IMR-90 (cell line): ENCODE results near the gene ADAMTS14. TPM values are rescaled to one million over a fixed set of nuclear protein-coding genes. Genes with fewer than 3 reads are reported as not detected.
A peak's percentile ranks its signal among the peaks of the same experiment; 100 is the strongest.

Source experiments
- ATAC-seq: fragments of 200-7000 bp; cut with Tn5 transposase; 2 replicates; pipeline ENCODE4 v1.9.1; 2020; ENCODE audit warnings: low read depth, mild to moderate bottlenecking, moderate library complexity
- Bru-seq: library from RNA; stranded (reverse); fragments of 400-500 nt; gene quantifications from one replicate; lab custom pipeline; 2021; lab: Mats Ljungman, UMichigan
- BruChase-seq, 2 experiments: library from RNA; stranded (reverse); fragments of 400-500 nt; gene quantifications; one replicate each; lab custom pipeline; 2021; lab: Mats Ljungman, UMichigan
- BruUV-seq: library from RNA; stranded (reverse); fragments of 400-500 nt; replicated peaks from 2 replicates; lab custom pipeline; 2021; lab: Mats Ljungman, UMichigan
- CTCF ChIA-PET: fragments of 300-600 bp; formaldehyde crosslinking; extraction: SDS; loops from one replicate; lab custom pipeline; 2021; ENCODE audit warnings: antibody characterized with exemption; lab: Yijun Ruan, JAX
- POLR2A ChIA-PET: fragments of 300-600 bp; sonication (Branson Sonifier 250); formaldehyde crosslinking; loops from one replicate; lab custom pipeline; 2022; ENCODE audit warnings: antibody characterized with exemption; ENCODE audit not compliant: unreplicated experiment; lab: Charles Lee
- DNase-seq: peaks from one replicate; pipeline ENCODE4 v3.0.0; 2013
- H2AFZ ChIP-seq: replicated peaks from 2 replicates; pipeline ENCODE3; 2013; ENCODE audit warnings: low read length, mild to moderate bottlenecking; ENCODE audit not compliant: poor library complexity
- H2AK5ac ChIP-seq: 2 replicates; pipeline ENCODE4 v1.6.1; 2013; ENCODE audit warnings: low read depth, low read length, inconsistent platforms
- H2AK9ac ChIP-seq: replicated peaks from 2 replicates; pipeline ENCODE3; 2013; ENCODE audit warnings: mild to moderate bottlenecking, low read depth, low read length, moderate library complexity; ENCODE audit not compliant: poor library complexity
- H2BK120ac ChIP-seq: 2 replicates; pipeline ENCODE4 v1.6.1; 2013; ENCODE audit warnings: low read depth, low read length, inconsistent platforms
- H2BK15ac ChIP-seq: 3 replicates; pipeline ENCODE4 v1.6.1; 2013; ENCODE audit warnings: low read depth, low read length, inconsistent platforms
- H2BK20ac ChIP-seq: 2 replicates; pipeline ENCODE4 v1.6.1; 2013; ENCODE audit warnings: low read depth, mild to moderate bottlenecking, inconsistent platforms, low read length, moderate library complexity
- H2BK5ac ChIP-seq: 2 replicates; pipeline ENCODE4 v1.6.1; 2013; ENCODE audit warnings: mild to moderate bottlenecking, low read depth, low read length, inconsistent platforms; ENCODE audit not compliant: poor library complexity, severe bottlenecking
- H3K14ac ChIP-seq: replicated peaks from 2 replicates; pipeline ENCODE4 v1.6.1; 2013; ENCODE audit warnings: low read depth, low read length, inconsistent platforms
- H3K18ac ChIP-seq: 2 replicates; pipeline ENCODE4 v1.6.1; 2013; ENCODE audit warnings: low read depth, low read length, control low read depth
- H3K23ac ChIP-seq: 2 replicates; pipeline ENCODE4 v1.6.1; 2013; ENCODE audit warnings: low read depth, low read length, inconsistent platforms
- H3K27ac ChIP-seq: 2 replicates; pipeline ENCODE4 v1.5.1; 2013; ENCODE audit warnings: mild to moderate bottlenecking, control low read depth, low read length; ENCODE audit not compliant: insufficient read depth
- H3K27me3 ChIP-seq: 2 replicates; pipeline ENCODE4 v1.6.1; 2013; ENCODE audit warnings: low read length; ENCODE audit not compliant: control insufficient read depth, insufficient read depth
- H3K36me3 ChIP-seq: 2 replicates; pipeline ENCODE4 v1.6.1; 2013; ENCODE audit warnings: low read length, mixed read lengths; ENCODE audit not compliant: control insufficient read depth, insufficient read depth
- H3K4ac ChIP-seq: 2 replicates; pipeline ENCODE4 v1.6.1; 2013; ENCODE audit warnings: low read depth, low read length, inconsistent platforms
- H3K4me1 ChIP-seq: 2 replicates; pipeline ENCODE4 v1.6.1; 2013; ENCODE audit warnings: low read length, mixed read lengths; ENCODE audit not compliant: control insufficient read depth, insufficient read depth
- H3K4me2 ChIP-seq: 2 replicates; pipeline ENCODE4 v1.6.1; 2013; ENCODE audit warnings: low read depth, mild to moderate bottlenecking, control low read depth, low read length, moderate library complexity
- H3K4me3 ChIP-seq: 2 replicates; pipeline ENCODE4 v1.5.1; 2013; ENCODE audit warnings: low read depth, mild to moderate bottlenecking, control low read depth, low read length, moderate library complexity; ENCODE audit not compliant: insufficient read depth
- H3K56ac ChIP-seq: 2 replicates; pipeline ENCODE4 v1.6.1; 2013; ENCODE audit warnings: low read length, inconsistent platforms; ENCODE audit not compliant: insufficient read depth; ENCODE audit errors: extremely low read depth
- H3K79me1 ChIP-seq, 2 experiments: 2 replicates each; pipeline ENCODE4 v1.6.1; 2013; ENCODE audit warnings: low read length in 2 of 2, inconsistent platforms in 1 of 2, low read depth in 1 of 2
- H3K9ac ChIP-seq: 2 replicates; pipeline ENCODE4 v1.6.1; 2013; ENCODE audit warnings: low read depth, low read length, control low read depth
- H3K9me1 ChIP-seq: 2 replicates; pipeline ENCODE4 v1.6.1; 2013; ENCODE audit warnings: low read length, inconsistent platforms; ENCODE audit not compliant: insufficient read depth
- H3K9me3 ChIP-seq: 2 replicates; pipeline ENCODE4 v1.6.1; 2013; ENCODE audit warnings: low read length; ENCODE audit not compliant: control insufficient read depth, insufficient read depth
- H4K20me1 ChIP-seq: 2 replicates; pipeline ENCODE4 v1.6.1; 2013; ENCODE audit warnings: low read length, inconsistent platforms; ENCODE audit not compliant: insufficient read depth
- H4K5ac ChIP-seq: 2 replicates; pipeline ENCODE4 v1.6.1; 2013; ENCODE audit warnings: mild to moderate bottlenecking, low read depth, low read length, control low read depth
- H4K8ac ChIP-seq, 2 experiments: 2 replicates each; pipeline ENCODE4 v1.6.1; 2013; ENCODE audit warnings: low read depth in 2 of 2, low read length in 2 of 2, control low read depth in 1 of 2, inconsistent platforms in 1 of 2
- H4K91ac ChIP-seq: 2 replicates; pipeline ENCODE4 v1.6.1; 2013; ENCODE audit warnings: low read depth, low read length, inconsistent platforms; ENCODE audit not compliant: insufficient read depth
- BHLHE40 ChIP-seq: fragments of 150-350 bp; IDR thresholded peaks from 2 replicates; pipeline ENCODE4 v1.6.1; 2016; ENCODE audit warnings: mild to moderate bottlenecking, low read depth, low read length
- FOS ChIP-seq: fragments of 150-350 bp; IDR thresholded peaks from 2 replicates; pipeline ENCODE4 v1.6.1; 2016; ENCODE audit warnings: low read depth, low read length
- MAZ ChIP-seq: IDR thresholded peaks from 2 replicates; pipeline ENCODE4 v1.6.1; 2012; ENCODE audit warnings: low read depth, mild to moderate bottlenecking, low read length, improper control_type of control experiment, moderate library complexity, borderline replicate concordance
- POLR2A ChIP-seq: IDR thresholded peaks from 2 replicates; pipeline ENCODE4 v1.6.1; 2012; ENCODE audit warnings: mild to moderate bottlenecking, low read depth, low read length
- RCOR1 ChIP-seq: IDR thresholded peaks from 2 replicates; pipeline ENCODE4 v1.6.1; 2012; ENCODE audit warnings: mild to moderate bottlenecking, low read length, improper control_type of control experiment; ENCODE audit not compliant: insufficient replicate concordance
- RFX5 ChIP-seq: IDR thresholded peaks from 2 replicates; pipeline ENCODE4 v1.8.0; 2012; ENCODE audit warnings: low read depth, mild to moderate bottlenecking, low read length, moderate library complexity
- WGBS, 2 experiments: methylation state at CpG; one replicate each; pipeline versions ENCODE4 v1.1.5 to v1.1.7; 2013; ENCODE audit warnings: missing lambda C conversion rate in 2 of 2; ENCODE audit not compliant: insufficient read length in 1 of 2; ENCODE audit errors: extremely low coverage in 2 of 2; 5-methylcytosine and 5-hydroxymethylcytosine counted together
- dilution Hi-C: fragments of 300-500 bp; cut with HindIII; formaldehyde crosslinking; loops from one replicate; pipeline ENCODE4 v1.14.3; 2018; ENCODE audit warnings: low sequenced_read_pairs; ENCODE audit not compliant: unreplicated experiment
- in situ Hi-C: fragments of 300-500 bp; cut with MboI; formaldehyde crosslinking; loops from 3 replicates; pipeline ENCODE4 v1.14.3; 2019; ENCODE audit warnings: low sequenced_read_pairs, inconsistent platforms, mixed read lengths
- intact Hi-C: fragments of 100-400 bp; cut with micrococcal nuclease; formaldehyde crosslinking; loops from 2 replicates; pipeline ENCODE4 v1.10.0; 2022
- long read RNA-seq: library from polyadenylated mRNA; unstranded; transcript quantifications from one replicate; pipeline ENCODE4 v2.0.0, GENCODE V29; 2021; ENCODE audit not compliant: unreplicated experiment
- polyA plus RNA-seq, 3 experiments: library from polyadenylated mRNA; depleted of rRNA; stranded (reverse); fragments of >200 nt; gene quantifications; 2 replicates each; pipeline ENCODE4 v1.2.3, GENCODE V29; 2012; ENCODE audit warnings: low replicate concordance in 1 of 3
- total RNA-seq: library from RNA; depleted of rRNA; stranded (reverse); fragments of >200 nt; gene quantifications from 2 replicates; pipeline ENCODE4 v1.2.3, GENCODE V29; 2012; rRNA removed
- TF ChIP-seq, protein P1 (sequence below): fragments of 150-350 bp; IDR thresholded peaks from 2 replicates; pipeline ENCODE4 v1.6.1; 2017; ENCODE audit warnings: mild to moderate bottlenecking, antibody characterized with exemption, low read length, low read depth

ADAMTS14 gene, protein sequence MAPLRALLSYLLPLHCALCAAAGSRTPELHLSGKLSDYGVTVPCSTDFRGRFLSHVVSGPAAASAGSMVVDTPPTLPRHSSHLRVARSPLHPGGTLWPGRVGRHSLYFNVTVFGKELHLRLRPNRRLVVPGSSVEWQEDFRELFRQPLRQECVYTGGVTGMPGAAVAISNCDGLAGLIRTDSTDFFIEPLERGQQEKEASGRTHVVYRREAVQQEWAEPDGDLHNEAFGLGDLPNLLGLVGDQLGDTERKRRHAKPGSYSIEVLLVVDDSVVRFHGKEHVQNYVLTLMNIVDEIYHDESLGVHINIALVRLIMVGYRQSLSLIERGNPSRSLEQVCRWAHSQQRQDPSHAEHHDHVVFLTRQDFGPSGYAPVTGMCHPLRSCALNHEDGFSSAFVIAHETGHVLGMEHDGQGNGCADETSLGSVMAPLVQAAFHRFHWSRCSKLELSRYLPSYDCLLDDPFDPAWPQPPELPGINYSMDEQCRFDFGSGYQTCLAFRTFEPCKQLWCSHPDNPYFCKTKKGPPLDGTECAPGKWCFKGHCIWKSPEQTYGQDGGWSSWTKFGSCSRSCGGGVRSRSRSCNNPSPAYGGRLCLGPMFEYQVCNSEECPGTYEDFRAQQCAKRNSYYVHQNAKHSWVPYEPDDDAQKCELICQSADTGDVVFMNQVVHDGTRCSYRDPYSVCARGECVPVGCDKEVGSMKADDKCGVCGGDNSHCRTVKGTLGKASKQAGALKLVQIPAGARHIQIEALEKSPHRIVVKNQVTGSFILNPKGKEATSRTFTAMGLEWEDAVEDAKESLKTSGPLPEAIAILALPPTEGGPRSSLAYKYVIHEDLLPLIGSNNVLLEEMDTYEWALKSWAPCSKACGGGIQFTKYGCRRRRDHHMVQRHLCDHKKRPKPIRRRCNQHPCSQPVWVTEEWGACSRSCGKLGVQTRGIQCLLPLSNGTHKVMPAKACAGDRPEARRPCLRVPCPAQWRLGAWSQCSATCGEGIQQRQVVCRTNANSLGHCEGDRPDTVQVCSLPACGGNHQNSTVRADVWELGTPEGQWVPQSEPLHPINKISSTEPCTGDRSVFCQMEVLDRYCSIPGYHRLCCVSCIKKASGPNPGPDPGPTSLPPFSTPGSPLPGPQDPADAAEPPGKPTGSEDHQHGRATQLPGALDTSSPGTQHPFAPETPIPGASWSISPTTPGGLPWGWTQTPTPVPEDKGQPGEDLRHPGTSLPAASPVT
- under 0.01 TPM in 2 replicates for total RNA-seq
- polyA plus RNA-seq (2012; rRNA removed), result 0.31 and 0.33 TPM in 2 replicates
- 0.14 and 0.34 TPM in 2 replicates for polyA plus RNA-seq (2012; cell fraction: cytosol; rRNA removed)
- 2.5 and 4.3 TPM in 2 replicates for polyA plus RNA-seq (2012; cell fraction: nucleus; rRNA removed; ENCODE audit: low replicate concordance)
- Bru-seq, nascent RNA, result percentile 34 among the genes with signal in this experiment
- percentile 39 among the genes with signal in this experiment for BruChase-seq, experiment 1, labeled RNA remaining after a 6-hour chase
- BruChase-seq, experiment 2, labeled RNA remaining after a 2-hour chase, result percentile 50 among the genes with signal in this experiment
- long read RNA-seq, partial matches to known transcripts, result 1 of 3 reads
- long read RNA-seq, other reads (novel, unspliced or antisense), result 2 of 3 reads

DNA sequence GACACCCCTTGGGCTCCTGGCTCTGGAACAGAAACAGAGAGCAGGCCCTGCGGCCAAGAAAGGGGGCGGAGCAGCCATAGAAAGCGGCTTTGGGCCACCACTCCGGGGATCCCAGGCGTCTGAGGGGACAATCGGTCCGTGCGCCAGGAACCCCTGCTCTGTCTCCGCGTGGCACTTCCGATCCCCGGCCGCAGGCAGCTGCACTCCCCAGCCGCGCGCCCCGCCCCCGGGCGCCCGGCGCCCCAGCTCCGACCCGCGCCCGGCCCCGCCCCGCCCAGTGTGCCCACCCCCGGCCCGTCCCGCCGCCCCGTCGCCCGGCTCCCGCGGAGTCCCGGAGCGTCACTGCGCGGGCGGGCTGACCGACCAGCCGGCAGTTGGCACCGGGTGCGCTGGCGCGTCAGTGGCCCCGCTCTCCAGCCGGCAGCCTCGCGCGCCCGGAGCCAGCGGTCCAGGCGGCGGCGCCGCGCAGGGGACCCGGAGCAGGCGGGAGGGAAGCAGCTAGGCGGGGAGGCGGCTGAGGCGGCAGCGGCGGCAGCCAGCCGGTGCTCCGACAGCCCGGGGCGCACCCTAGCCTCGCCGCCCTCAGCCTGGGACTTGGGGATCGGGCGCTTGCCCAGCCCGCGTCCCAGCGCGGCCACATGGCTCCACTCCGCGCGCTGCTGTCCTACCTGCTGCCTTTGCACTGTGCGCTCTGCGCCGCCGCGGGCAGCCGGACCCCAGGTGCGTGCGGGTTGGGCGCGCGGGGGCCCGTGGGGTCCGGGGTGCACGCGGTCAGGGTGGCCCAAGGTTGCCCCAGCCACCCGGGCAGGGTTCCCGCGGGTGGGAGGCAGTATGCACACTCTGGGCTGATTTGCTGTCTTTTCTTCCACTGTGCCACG lies at the start of gene ADAMTS14:
TSS of gene ADAMTS14 (plus strand) at position 342 of the 878 bp plus-strand sequence. CDS start at position 639, 297 bp downstream.
- intact Hi-C loops (loop anchor here (1.0 to 5.0 kb wide), 2 partner anchors 120 to 208 kb away; no protein-coding TSS in a partner anchor), dilution Hi-C loops (no loop called here), in situ Hi-C loops (no loop called here)
- Histone ChIP-seq H3K27me3 (peaks cover 8% of the 10 kb centered on the region), H3K9ac (peak within 1 kb of the TSS; percentile 58), H3K36me3 (no peaks in the 10 kb centered on the region), H2BK20ac (no peak within 1 kb of the TSS), H2AK5ac (peak within 1 kb of the TSS; percentile 37; the same call in 1 of the 2 replicates), H3K9me1 (peaks cover 4% of the 10 kb centered on the region; the same call in 1 of the 2 replicates), H3K9me3 (no peaks in the 10 kb centered on the region), H3K79me1 (no peaks in the 10 kb centered on the region), H3K4me2 (peak within 1 kb of the TSS; percentile 86), H2BK5ac (no peak within 1 kb of the TSS), H4K5ac (peak within 1 kb of the TSS; percentile 56; the same call in 1 of the 2 replicates), H4K91ac (0 out of 2 replicates have a peak within 1 kb of the TSS, but pooled peaks have one; percentile 28), H4K20me1 (no peaks in the 10 kb centered on the region), H3K14ac (peak within 1 kb of the TSS; percentile 71), H3K18ac (peak within 1 kb of the TSS; percentile 35), H3K4ac (peak within 1 kb of the TSS; percentile 61), H3K4me1 (peaks cover 7% of the 10 kb centered on the region; the same call in 1 of the 2 replicates), H2BK15ac (peak within 1 kb of the TSS; percentile 48; the same call in 1 of the 3 replicates), H2AK9ac (peak within 1 kb of the TSS; percentile 70), H3K27ac (no peak within 1 kb of the TSS; the same call in 1 of the 2 replicates), H3K56ac (peak within 1 kb of the TSS; percentile 47; the same call in 1 of the 2 replicates), H3K23ac (peak within 1 kb of the TSS; percentile 91), H2BK120ac (peak within 1 kb of the TSS; percentile 49), H3K4me3 (peak within 1 kb of the TSS; percentile 57), H4K8ac (no peak within 1 kb of the TSS; a peak in 1 of 4 replicates), H2AFZ (peak within 1 kb of the TSS; percentile 79)
- WGBS, 2 experiments, result 2% methylated on average over 45 of the region's 100 CpGs; no CpG with 5 or more reads in 1 of the 2 experiments
- POLR2A ChIA-PET, result no interaction called here
- TF ChIP-seq MAZ (no peak), BHLHE40 (no peak), POLR2A (peak; percentile 47; the same call in 1 of the 2 replicates), FOS (no peak), RFX5 (no peak), RCOR1 (no peak)
- TF ChIP-seq, protein P1, sequence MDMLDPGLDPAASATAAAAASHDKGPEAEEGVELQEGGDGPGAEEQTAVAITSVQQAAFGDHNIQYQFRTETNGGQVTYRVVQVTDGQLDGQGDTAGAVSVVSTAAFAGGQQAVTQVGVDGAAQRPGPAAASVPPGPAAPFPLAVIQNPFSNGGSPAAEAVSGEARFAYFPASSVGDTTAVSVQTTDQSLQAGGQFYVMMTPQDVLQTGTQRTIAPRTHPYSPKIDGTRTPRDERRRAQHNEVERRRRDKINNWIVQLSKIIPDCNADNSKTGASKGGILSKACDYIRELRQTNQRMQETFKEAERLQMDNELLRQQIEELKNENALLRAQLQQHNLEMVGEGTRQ, result no peak
- DNase-seq (no peak), ATAC-seq (peak; percentile 68)
- BruUV-seq, result no TSS peak
- CTCF ChIA-PET, result no interaction called here
